Right lobe of liver (tissue), 6 donors: ENCODE measurements around the gene IGF2R. TPM values are rescaled to one million over a fixed set of nuclear protein-coding genes. Genes with fewer than 3 reads are reported as not detected.
"Not testable (repeated sequence)": the region's sequence is repeated elsewhere in the genome, so short reads cannot be mapped to it uniquely, and the experiment has no call there.

ENCODE experiments used
- ATAC-seq, 4 donors: fragments of 200-7000 bp; cut with Tn5 transposase; one replicate each; pipeline ENCODE4 v1.9.1; 2020; ENCODE audit warnings: mild to moderate bottlenecking in 4 of 4, moderate library complexity in 4 of 4
- DNase-seq, 3 donors: peaks; one replicate each; pipeline ENCODE4 v3.0.0-alpha.2; 2020
- H3K27ac ChIP-seq, 3 donors: fragments of 200-600 bp; one replicate each; pipeline ENCODE4 v1.8.0; 2022
- H3K27me3 ChIP-seq, 2 donors: fragments of 200-600 bp; one replicate each; pipeline ENCODE4 v1.8.0; 2022
- H3K36me3 ChIP-seq, 4 donors: fragments of 200-600 bp; sonication (generic) in 1 of 4; one replicate each; pipeline versions ENCODE4 v1.5.1 to v1.8.0; 2017 to 2022; ENCODE audit warnings: control low read depth in 1 of 4
- H3K4me1 ChIP-seq, 4 donors: fragments of 200-600 bp; sonication (generic) in 1 of 4; one replicate each; pipeline versions ENCODE4 v1.5.1 to v1.8.0; 2017 to 2022; ENCODE audit warnings: control low read depth in 1 of 4
- H3K4me3 ChIP-seq, 3 donors: fragments of 200-600 bp; one replicate each; pipeline ENCODE4 v1.8.0; 2022
- H3K9me3 ChIP-seq, 4 donors: fragments of 200-600 bp; sonication (generic) in 1 of 4; one replicate each; pipeline versions ENCODE4 v1.5.1 to v1.8.0; 2017 to 2022; ENCODE audit warnings: control low read depth in 1 of 4
- POLR2A ChIP-seq: fragments of 450-650 bp; IDR thresholded peaks from one replicate; pipeline ENCODE4 v1.6.1; 2017; ENCODE audit warnings: antibody characterized with exemption, mild to moderate bottlenecking
- WGBS: methylation state at CpG from one replicate; pipeline ENCODE4 v1.1.6; 2018; ENCODE audit warnings: low coverage, low lambda C conversion rate; ENCODE audit not compliant: insufficient coverage; ENCODE audit errors: missing lambda C conversion rate; 5-methylcytosine and 5-hydroxymethylcytosine counted together
- intact Hi-C, 2 donors: fragments of 100-400 bp; cut with DNase I; formaldehyde crosslinking; loops; one replicate each; pipeline versions ENCODE4 v1.11.2 to v1.14.1; 2022
- total RNA-seq, 6 experiments: library from RNA; depleted of rRNA in 2 of 6; stranded (reverse); fragments of >200 nt in 2 of 6; fragmentation: NEBNext Ultra II Directional in 3 of 6; extraction: Animal tissue kit (Norgen Biotek cat#: 25700) in 3 of 6; gene quantifications; one replicate each; pipeline versions ENCODE4 v1.1.0 to v1.2.4, GENCODE V29; 2016 to 2023
- TF ChIP-seq, protein P1 (sequence below), 4 donors: fragments of 200-600 bp in 3 of 4; fragments of 450-650 bp in 1 of 4; IDR thresholded peaks; one replicate each; pipeline versions ENCODE4 v1.5.1 to v1.8.0; 2016 to 2022; ENCODE audit warnings: antibody characterized with exemption in 4 of 4, mild to moderate bottlenecking in 2 of 4
- donor health status: DM: no; HTN: yes; CAD: no.
- donor health status: DM: no; HTN: no; CAD: no.
- donor health status: DM: no; HTN: no; CAD: no.
- donor health status: DM: no; HTN: yes; CAD: no.
- donor health status: DM: no; HTN: yes; CAD: no.

IGF2R gene
- total RNA-seq, 6 experiments from 2014 or later, result 50.3 to 81.0 (median 67.1) TPM

DNA sequence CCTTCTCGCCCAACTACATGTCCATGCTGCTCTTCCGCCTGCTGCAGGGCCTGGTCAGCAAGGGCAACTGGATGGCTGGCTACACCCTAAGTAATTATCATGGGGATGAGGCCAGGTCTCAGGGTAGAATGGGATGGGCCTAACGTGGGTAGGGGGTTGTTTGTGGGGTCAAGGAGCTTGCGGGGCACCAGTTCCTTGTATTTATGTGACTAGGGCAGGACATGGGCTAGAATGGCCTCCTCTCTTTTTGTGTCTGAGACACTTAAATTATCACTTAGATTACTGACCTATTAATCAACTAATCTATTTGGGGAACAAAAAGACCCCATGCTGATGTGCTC is 163.4 kb downstream of the IGF2R start:
- intact Hi-C loops, result no loop called here
- no peaks in the 10 kb centered on the region for H3K9me3 ChIP-seq
- H3K4me3 ChIP-seq, result no peak overlapping the region
- peaks cover 0 to 76% (median 34%) of the 10 kb centered on the region in 4 donors for H3K4me1 ChIP-seq
- WGBS, result 75% methylated on average over 4 of the region's 4 CpGs
- peak overlapping the region in 1 of 3 donors; percentile 6 for H3K27ac ChIP-seq
- H3K36me3 ChIP-seq, result peaks cover 0 to 49% (median 9%) of the 10 kb centered on the region in 4 donors
- TF ChIP-seq, protein P1, sequence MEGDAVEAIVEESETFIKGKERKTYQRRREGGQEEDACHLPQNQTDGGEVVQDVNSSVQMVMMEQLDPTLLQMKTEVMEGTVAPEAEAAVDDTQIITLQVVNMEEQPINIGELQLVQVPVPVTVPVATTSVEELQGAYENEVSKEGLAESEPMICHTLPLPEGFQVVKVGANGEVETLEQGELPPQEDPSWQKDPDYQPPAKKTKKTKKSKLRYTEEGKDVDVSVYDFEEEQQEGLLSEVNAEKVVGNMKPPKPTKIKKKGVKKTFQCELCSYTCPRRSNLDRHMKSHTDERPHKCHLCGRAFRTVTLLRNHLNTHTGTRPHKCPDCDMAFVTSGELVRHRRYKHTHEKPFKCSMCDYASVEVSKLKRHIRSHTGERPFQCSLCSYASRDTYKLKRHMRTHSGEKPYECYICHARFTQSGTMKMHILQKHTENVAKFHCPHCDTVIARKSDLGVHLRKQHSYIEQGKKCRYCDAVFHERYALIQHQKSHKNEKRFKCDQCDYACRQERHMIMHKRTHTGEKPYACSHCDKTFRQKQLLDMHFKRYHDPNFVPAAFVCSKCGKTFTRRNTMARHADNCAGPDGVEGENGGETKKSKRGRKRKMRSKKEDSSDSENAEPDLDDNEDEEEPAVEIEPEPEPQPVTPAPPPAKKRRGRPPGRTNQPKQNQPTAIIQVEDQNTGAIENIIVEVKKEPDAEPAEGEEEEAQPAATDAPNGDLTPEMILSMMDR (IDR thresholded peaks at IDR 0.05), result no peak
- no peak for TF ChIP-seq POLR2A
- ATAC-seq, result no peak
- no peak for DNase-seq
- no peaks in the 10 kb centered on the region for H3K27me3 ChIP-seq

DNA sequence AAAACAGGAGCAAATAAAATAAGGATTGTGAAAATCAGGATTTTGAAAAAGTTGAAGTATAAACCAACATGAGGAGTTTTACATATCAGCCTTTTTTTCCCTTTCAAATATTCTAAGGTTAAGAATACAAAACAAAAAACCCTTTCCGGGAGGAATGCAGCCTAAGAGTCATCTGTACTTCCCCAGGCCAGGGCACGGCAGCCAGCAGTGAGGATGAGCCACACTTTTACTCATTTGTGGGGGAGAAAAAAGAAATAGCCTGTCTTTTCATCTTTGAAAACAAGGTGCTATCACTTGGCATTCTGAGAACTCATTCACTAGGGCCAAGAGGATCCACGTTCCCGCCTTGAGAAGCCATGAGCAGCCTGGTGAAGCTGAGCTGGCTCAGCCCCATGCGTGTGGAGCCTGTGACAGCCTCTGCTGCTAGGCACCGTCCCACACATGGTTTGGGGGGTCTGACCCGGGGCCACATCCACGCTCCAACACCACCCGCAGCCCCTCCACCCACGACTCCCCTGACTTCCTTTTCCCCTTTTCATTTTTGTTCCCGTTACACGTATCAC is 164.0 kb downstream of the IGF2R start:
- H3K36me3 ChIP-seq, result peaks cover 0 to 53% (median 9%) of the 10 kb centered on the region in 4 donors
- peak overlapping the region in 2 of 3 donors; percentile 6 to 53 for H3K27ac ChIP-seq
- ATAC-seq (no peak), DNase-seq (no peak)
- H3K4me1 ChIP-seq, result peaks cover 0 to 76% (median 36%) of the 10 kb centered on the region in 4 donors
- 60% methylated on average over 10 of the region's 12 CpGs for WGBS
- H3K27me3 ChIP-seq, result no peaks in the 10 kb centered on the region
- H3K9me3 ChIP-seq, result no peaks in the 10 kb centered on the region
- H3K4me3 ChIP-seq, result no peak overlapping the region
- TF ChIP-seq, protein P1 (IDR thresholded peaks at IDR 0.05), result no peak
- no peak for TF ChIP-seq POLR2A
- intact Hi-C loops, result no loop called here

DNA sequence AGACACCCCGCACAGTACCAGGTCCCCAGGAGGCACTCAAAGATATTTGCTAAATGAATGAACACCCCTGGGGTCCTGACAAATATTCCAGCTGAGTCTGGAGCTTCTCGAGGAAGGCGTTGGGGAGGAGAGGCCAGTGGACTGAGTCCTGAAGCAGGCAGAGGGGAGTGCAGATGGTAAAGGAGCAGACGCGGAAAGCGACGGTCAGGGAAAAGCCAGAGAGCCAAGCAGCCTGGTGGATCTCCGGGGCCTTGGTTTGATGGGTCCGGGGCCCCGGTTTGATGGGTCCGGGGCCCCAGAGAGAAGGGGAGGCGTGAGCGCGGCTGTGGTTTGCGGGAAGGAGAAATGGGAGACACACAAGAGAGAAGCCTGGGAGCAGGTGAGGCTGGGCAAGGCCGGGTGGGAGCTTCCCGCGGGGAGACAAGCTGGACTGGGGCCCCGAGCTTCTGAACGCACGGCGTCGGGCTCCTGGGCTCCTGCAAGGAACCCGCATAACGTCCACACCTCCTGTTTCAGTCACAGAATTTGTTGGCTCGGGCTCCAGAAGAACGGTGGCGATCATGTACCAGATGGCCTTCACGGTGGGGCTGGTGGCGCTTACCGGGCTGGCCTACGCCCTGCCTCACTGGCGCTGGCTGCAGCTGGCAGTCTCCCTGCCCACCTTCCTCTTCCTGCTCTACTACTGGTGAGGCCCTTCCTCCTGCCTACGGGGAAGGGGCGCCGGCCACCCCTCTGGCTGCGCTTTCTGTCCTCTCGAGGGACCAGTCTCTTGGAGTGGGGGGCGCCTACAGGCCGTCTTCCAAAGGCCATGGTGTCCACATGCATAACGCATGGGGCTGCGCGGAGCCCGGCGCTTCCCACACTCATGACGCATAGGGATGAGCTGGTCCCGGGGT is 164.8 kb downstream of the IGF2R start:
- Histone ChIP-seq H3K36me3 (peaks cover 0 to 52% (median 8%) of the 10 kb centered on the region in 4 donors), H3K4me1 (peaks cover 0 to 76% (median 38%) of the 10 kb centered on the region in 4 donors), H3K27ac (peak overlapping the region in 1 of 3 donors; percentile 53), H3K4me3 (no peak overlapping the region), H3K9me3 (no peaks in the 10 kb centered on the region), H3K27me3 (no peaks in the 10 kb centered on the region)
- WGBS, result 82% methylated on average over 5 of the region's 47 CpGs
- DNase-seq (no peak), ATAC-seq (no peak)
- TF ChIP-seq, protein P1 (IDR thresholded peaks at IDR 0.05), result no peak
- TF ChIP-seq POLR2A, result no peak
- intact Hi-C loops, result no loop called here

- H3K4me3 ChIP-seq, DNase-seq, ATAC-seq, H3K9me3 ChIP-seq, intact Hi-C loops, H3K27me3 ChIP-seq: not testable (repeated sequence)
- peak overlapping the region in 2 of 3 donors; percentile 92 to 94 for H3K27ac ChIP-seq
- peaks cover 0 to 76% (median 38%) of the 10 kb centered on the region in 4 donors for H3K4me1 ChIP-seq
- 92% methylated on average over 11 of the region's 20 CpGs for whole genome bisulfite sequencing
- peaks cover 0 to 52% (median 8%) of the 10 kb centered on the region in 4 donors for H3K36me3 ChIP-seq
Measured at GRCh38 chr6:160134337-160134751, 165.5 kb downstream of the IGF2R start.
